Esophagus squamous epithelium (tissue), 4 donors: ENCODE measurements around the gene FAM118A.

Experiments used
- CTCF ChIP-seq, 6 experiments: fragments of 450-650 bp in 4 of 6; fragments of 200-600 bp in 2 of 6; sonication (generic) in 2 of 6; IDR thresholded peaks; one replicate each; pipeline ENCODE4 v1.5.1; 2016 to 2019; ENCODE audit warnings: antibody characterized with exemption in 6 of 6, mild to moderate bottlenecking in 4 of 6, moderate library complexity in 4 of 6
- POLR2A ChIP-seq, 4 donors: fragments of 450-650 bp; IDR thresholded peaks; one replicate each; pipeline ENCODE4 v1.6.1; 2017; ENCODE audit warnings: antibody characterized with exemption in 4 of 4, mild to moderate bottlenecking in 4 of 4, moderate library complexity in 3 of 4

DNA sequence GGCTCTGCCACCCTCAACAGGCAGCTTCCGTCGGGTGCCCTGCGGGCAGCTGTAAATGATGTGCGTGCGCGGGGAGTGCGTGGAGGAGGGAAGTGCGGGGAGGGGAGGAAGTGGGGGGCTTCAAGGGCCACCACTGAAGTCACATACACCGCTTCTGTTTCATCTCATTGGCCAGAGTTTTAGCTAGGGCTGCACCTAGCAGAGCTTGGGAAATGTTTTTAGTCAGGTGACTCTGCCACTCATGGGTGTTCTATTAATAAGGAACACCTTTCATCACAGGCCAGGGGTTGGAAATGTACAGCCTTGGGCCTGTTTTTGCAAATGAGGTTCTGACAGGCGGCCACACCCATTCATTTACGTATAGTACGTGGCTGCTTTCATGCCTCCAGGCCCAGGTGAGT lies 14.6 kb downstream of the FAM118A start:
- no peak for TF ChIP-seq CTCF (IDR thresholded peaks at IDR 0.05)
- no peak for TF ChIP-seq POLR2A (IDR thresholded peaks at IDR 0.05)
